Neural progenitor cell (in vitro differentiated cells): ENCODE measurements around the gene SLC4A7. TPM values are rescaled to one million over a fixed set of nuclear protein-coding genes. Genes with fewer than 3 reads are reported as not detected.
"Not testable (repeated sequence)": the region's sequence is repeated elsewhere in the genome, so short reads cannot be mapped to it uniquely, and the experiment has no call there.

ENCODE experiments used
- DNase-seq: peaks from one replicate; pipeline ENCODE4 v3.0.0-alpha.2; 2016; ENCODE audit warnings: low spot score
- H2AFZ ChIP-seq: fragments of 200-600 bp; sonication (generic); replicated peaks from 2 replicates; pipeline ENCODE4 v1.6.1; 2016; ENCODE audit warnings: antibody characterized with exemption
- H3F3A ChIP-seq: fragments of 200-600 bp; sonication (generic); 2 replicates; pipeline ENCODE4 v1.6.1; 2016; ENCODE audit warnings: antibody characterized with exemption, low read depth
- H3K27ac ChIP-seq: fragments of 200-600 bp; sonication (generic); 2 replicates; pipeline ENCODE4 v1.5.1; 2016; ENCODE audit warnings: mild to moderate bottlenecking
- H3K27me3 ChIP-seq: fragments of 200-600 bp; sonication (generic); 2 replicates; pipeline ENCODE4 v1.6.1; 2016; ENCODE audit warnings: mild to moderate bottlenecking, moderate library complexity
- H3K36me3 ChIP-seq: fragments of 200-600 bp; sonication (generic); 2 replicates; pipeline ENCODE4 v1.5.1; 2016
- H3K4me1 ChIP-seq: fragments of 200-600 bp; sonication (generic); 2 replicates; pipeline ENCODE4 v1.6.1; 2016; ENCODE audit warnings: mixed run types
- H3K4me2 ChIP-seq: fragments of 200-600 bp; sonication (generic); 2 replicates; pipeline ENCODE4 v1.6.1; 2016
- H3K4me3 ChIP-seq: fragments of 200-600 bp; sonication (generic); 2 replicates; pipeline ENCODE4 v1.5.1; 2016
- H3K79me2 ChIP-seq: fragments of 200-600 bp; sonication (generic); 2 replicates; pipeline ENCODE4 v1.6.1; 2016; ENCODE audit warnings: low read depth
- H3K9ac ChIP-seq: fragments of 200-600 bp; sonication (generic); 2 replicates; pipeline ENCODE4 v1.6.1; 2016
- H3K9me3 ChIP-seq: fragments of 200-600 bp; sonication (generic); 2 replicates; pipeline ENCODE4 v1.5.1; 2016; ENCODE audit warnings: low read depth
- H4K20me1 ChIP-seq: fragments of 200-600 bp; sonication (generic); 2 replicates; pipeline ENCODE4 v1.6.1; 2016; ENCODE audit warnings: low read depth
- H3K27ac Mint-ChIP-seq: 3 replicates; pipeline ENCODE4 v1.8.0; 2021; ENCODE audit warnings: mixed read lengths
- H3K27me3 Mint-ChIP-seq: 2 replicates; pipeline ENCODE4 v1.8.0; 2022; ENCODE audit warnings: low read depth, mild to moderate bottlenecking, inconsistent platforms, moderate library complexity, mixed read lengths; ENCODE audit not compliant: insufficient read depth
- H3K36me3 Mint-ChIP-seq: 3 replicates; pipeline ENCODE4 v1.8.0; 2021; ENCODE audit warnings: mixed read lengths
- H3K4me1 Mint-ChIP-seq: 3 replicates; pipeline ENCODE4 v1.8.0; 2021; ENCODE audit warnings: mixed read lengths
- H3K4me3 Mint-ChIP-seq: 3 replicates; pipeline ENCODE4 v1.8.0; 2021; ENCODE audit warnings: mild to moderate bottlenecking, moderate library complexity, mixed read lengths
- H3K9me3 Mint-ChIP-seq: 3 replicates; pipeline ENCODE4 v1.8.0; 2020; ENCODE audit warnings: mixed read lengths
- EZH2 ChIP-seq: fragments of 200-600 bp; sonication (generic); IDR thresholded peaks from 2 replicates; pipeline ENCODE4 v1.6.1; 2017; ENCODE audit warnings: antibody characterized with exemption, mild to moderate bottlenecking, moderate library complexity
- EZH2phosphoT487 ChIP-seq: fragments of 200-600 bp; sonication (generic); IDR thresholded peaks from 2 replicates; pipeline ENCODE4 v1.6.1; 2017; ENCODE audit warnings: antibody characterized with exemption
- total RNA-seq: library from RNA; depleted of rRNA; stranded (reverse); fragments of >200 nt; gene quantifications from 2 replicates; pipeline ENCODE4 v1.2.3, GENCODE V29; 2015; ENCODE audit warnings: low replicate concordance
- TF ChIP-seq, protein P1 (sequence below): fragments of 200-600 bp; sonication (generic); IDR thresholded peaks from 2 replicates; pipeline ENCODE4 v1.5.1; 2017; ENCODE audit warnings: antibody characterized with exemption, mild to moderate bottlenecking

Gene SLC4A7
- total RNA-seq, 1 donor from 2014 or later = 114 TPM

DNA sequence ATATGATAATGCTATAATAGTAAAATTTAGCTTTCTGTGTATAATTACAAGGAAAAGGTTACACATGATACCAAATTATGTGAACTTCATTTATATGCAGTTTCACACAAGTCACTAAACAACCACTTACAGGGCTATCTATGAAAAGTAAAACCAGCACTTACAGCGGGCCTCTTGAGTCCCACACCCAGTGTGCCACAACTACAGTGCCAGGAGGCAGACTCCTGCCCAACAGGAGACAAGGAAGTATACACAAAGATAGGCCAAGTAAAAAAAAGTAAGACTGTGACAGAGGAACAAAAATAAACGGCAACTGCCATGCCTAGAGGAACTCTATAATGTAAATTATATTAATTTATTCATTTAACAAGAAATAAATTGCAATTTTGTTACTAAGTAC lies 61.6 kb downstream of the SLC4A7 start:
- Histone ChIP-seq H3K9me3 (no peaks in the 10 kb centered on the region), H3K27me3 (no peaks in the 10 kb centered on the region), H3K27ac (no peak overlapping the region), H4K20me1 (no peaks in the 10 kb centered on the region), H3K79me2 (no peaks in the 10 kb centered on the region), H2AFZ (no peak overlapping the region), H3K4me2 (no peak overlapping the region), H3K9ac (no peak overlapping the region), H3K36me3 (peaks cover 19% of the 10 kb centered on the region), H3F3A (no peaks in the 10 kb centered on the region), H3K4me3 (no peak overlapping the region), H3K4me1 (no peaks in the 10 kb centered on the region)
- DNase-seq = no peak
- Mint-ChIP-seq H3K27me3 (no peaks in the 10 kb centered on the region), H3K36me3 (peaks cover 35% of the 10 kb centered on the region), H3K4me1 (no peaks in the 10 kb centered on the region), H3K4me3 (no peak overlapping the region), H3K27ac (no peak overlapping the region), H3K9me3 (no peaks in the 10 kb centered on the region)
- TF ChIP-seq EZH2 (no peak), EZH2phosphoT487 (no peak)
- TF ChIP-seq, protein P1, sequence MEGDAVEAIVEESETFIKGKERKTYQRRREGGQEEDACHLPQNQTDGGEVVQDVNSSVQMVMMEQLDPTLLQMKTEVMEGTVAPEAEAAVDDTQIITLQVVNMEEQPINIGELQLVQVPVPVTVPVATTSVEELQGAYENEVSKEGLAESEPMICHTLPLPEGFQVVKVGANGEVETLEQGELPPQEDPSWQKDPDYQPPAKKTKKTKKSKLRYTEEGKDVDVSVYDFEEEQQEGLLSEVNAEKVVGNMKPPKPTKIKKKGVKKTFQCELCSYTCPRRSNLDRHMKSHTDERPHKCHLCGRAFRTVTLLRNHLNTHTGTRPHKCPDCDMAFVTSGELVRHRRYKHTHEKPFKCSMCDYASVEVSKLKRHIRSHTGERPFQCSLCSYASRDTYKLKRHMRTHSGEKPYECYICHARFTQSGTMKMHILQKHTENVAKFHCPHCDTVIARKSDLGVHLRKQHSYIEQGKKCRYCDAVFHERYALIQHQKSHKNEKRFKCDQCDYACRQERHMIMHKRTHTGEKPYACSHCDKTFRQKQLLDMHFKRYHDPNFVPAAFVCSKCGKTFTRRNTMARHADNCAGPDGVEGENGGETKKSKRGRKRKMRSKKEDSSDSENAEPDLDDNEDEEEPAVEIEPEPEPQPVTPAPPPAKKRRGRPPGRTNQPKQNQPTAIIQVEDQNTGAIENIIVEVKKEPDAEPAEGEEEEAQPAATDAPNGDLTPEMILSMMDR = no peak

DNA sequence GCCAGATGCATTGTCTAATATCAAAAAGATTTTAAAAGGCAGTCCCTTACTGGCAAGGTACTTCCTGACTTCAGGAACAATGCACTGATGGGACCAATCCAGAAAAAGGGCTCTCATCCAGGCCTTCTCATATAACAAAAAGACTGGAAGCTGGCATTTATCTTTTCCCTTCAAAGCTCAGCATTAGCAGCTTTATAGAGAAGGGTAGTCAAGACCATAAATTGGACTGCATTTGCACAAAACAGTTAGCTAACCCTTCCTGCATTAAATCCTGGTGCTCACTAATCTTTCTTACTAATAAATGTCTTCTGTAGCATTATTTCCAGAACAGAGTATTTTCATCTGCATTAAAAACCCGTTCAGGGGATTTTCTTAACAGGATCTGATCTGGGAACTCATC lies 69.0 kb downstream of the SLC4A7 start:
- Histone ChIP-seq H3K27me3 (no peaks in the 10 kb centered on the region), H3K4me1 (no peaks in the 10 kb centered on the region), H2AFZ (no peak overlapping the region), H3K4me2 (no peak overlapping the region), H3K36me3 (peaks cover 22% of the 10 kb centered on the region), H4K20me1 (no peaks in the 10 kb centered on the region), H3K79me2 (no peaks in the 10 kb centered on the region), H3K4me3 (no peak overlapping the region), H3K27ac (no peak overlapping the region), H3K9ac (no peak overlapping the region), H3F3A (no peaks in the 10 kb centered on the region), H3K9me3 (no peaks in the 10 kb centered on the region)
- H3K4me1 Mint-ChIP-seq = no peaks in the 10 kb centered on the region
- DNase-seq = no peak
- no peak overlapping the region for H3K27ac Mint-ChIP-seq
- no peaks in the 10 kb centered on the region for H3K9me3 Mint-ChIP-seq
- peaks cover 32% of the 10 kb centered on the region for H3K36me3 Mint-ChIP-seq
- TF ChIP-seq EZH2 (no peak), EZH2phosphoT487 (no peak)
- TF ChIP-seq, protein P1 = no peak
- H3K4me3 Mint-ChIP-seq = no peak overlapping the region
- no peaks in the 10 kb centered on the region for H3K27me3 Mint-ChIP-seq

DNA sequence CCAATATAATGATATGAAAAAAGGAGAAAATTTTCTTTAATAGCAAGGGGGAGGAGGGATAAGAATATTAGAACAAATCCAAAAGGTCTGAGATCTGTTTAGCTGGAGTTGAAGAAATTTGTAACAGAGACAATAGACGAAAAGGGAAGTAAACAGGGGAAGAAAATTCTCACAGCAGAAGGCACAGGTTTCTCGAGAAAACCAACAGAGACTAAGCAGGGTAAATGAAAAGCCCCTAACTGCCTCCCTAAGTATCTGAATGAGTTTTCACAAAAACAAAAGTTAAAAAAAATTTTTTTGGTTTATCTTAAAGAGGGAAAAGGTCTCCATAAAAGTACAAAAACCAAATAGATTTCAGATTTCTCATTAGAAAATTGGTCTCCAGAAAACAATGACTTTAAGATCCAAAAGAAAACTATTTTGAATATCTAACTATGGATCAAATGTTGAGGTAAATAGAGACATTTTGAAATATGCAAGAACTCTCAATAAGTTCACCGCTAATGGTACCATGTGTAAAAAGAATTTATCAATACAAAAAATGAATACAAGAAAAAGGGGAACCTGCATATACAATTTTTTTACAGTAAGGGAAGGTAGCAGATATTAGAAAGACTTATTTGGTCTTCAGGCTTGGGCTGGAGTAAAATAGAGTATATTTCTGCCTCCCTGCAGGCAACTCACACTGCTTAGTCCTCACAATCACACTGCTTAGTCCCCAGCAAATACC lies 91.1 kb downstream of the SLC4A7 start:
- no peak overlapping the region for H3K9ac ChIP-seq
- Mint-ChIP-seq H3K27me3 (no peaks in the 10 kb centered on the region), H3K4me3 (no peak overlapping the region), H3K27ac (no peak overlapping the region), H3K9me3 (no peaks in the 10 kb centered on the region), H3K4me1 (no peaks in the 10 kb centered on the region), H3K36me3 (peaks cover 28% of the 10 kb centered on the region)
- DNase-seq = no peak
- no peak overlapping the region for H3K4me2 ChIP-seq
- peaks cover 42% of the 10 kb centered on the region for H3K36me3 ChIP-seq
- H3K4me3 ChIP-seq = no peak overlapping the region
- H3K4me1 ChIP-seq = no peaks in the 10 kb centered on the region
- no peak overlapping the region for H3K27ac ChIP-seq
- TF ChIP-seq, protein P1 = no peak
- no peak for TF ChIP-seq EZH2phosphoT487
- H2AFZ ChIP-seq = no peak overlapping the region
- H3K27me3 ChIP-seq = no peaks in the 10 kb centered on the region
- H4K20me1 ChIP-seq = no peaks in the 10 kb centered on the region
- H3K79me2 ChIP-seq = no peaks in the 10 kb centered on the region
- H3K9me3 ChIP-seq = no peaks in the 10 kb centered on the region
- no peaks in the 10 kb centered on the region for H3F3A ChIP-seq

DNA sequence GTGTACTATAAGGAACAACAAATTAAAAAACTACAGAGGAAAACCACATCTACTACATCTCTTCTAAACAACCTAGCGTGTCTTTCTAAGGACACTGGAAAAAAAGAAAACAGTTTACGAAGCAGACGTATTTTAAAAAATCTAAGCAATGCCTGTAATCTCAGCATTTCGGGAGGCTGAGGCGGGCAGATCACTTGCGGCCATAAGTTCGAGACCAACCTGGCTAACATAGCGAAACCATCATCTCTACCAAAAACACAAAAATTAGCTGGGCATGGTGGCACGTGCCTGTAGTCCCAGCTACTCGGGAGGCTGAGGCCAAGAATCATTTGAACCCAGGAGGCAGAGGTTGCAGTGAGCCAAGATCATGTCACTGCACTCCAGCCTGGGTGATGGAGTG lies 91.8 kb downstream of the SLC4A7 start:
- not testable (repeated sequence) for H3K27me3 ChIP-seq, H3K4me1 ChIP-seq, H4K20me1 ChIP-seq, H3K27me3 Mint-ChIP-seq, H3F3A ChIP-seq, H3K79me2 ChIP-seq, H3K4me3 ChIP-seq, H3K9me3 Mint-ChIP-seq, DNase-seq, H3K4me1 Mint-ChIP-seq, H3K27ac ChIP-seq, H3K4me2 ChIP-seq, H3K9ac ChIP-seq, H3K9me3 ChIP-seq, H3K27ac Mint-ChIP-seq, H3K4me3 Mint-ChIP-seq, H2AFZ ChIP-seq
- H3K36me3 Mint-ChIP-seq = peaks cover 30% of the 10 kb centered on the region
- H3K36me3 ChIP-seq = peaks cover 38% of the 10 kb centered on the region
